ENCODE results near the gene ZSWIM5. TPM values are rescaled to one million over a fixed set of nuclear protein-coding genes. Genes with fewer than 3 reads are reported as not detected.
"Not testable (repeated sequence)": the region's sequence is repeated elsewhere in the genome, so short reads cannot be mapped to it uniquely, and the experiment has no call there.

ZSWIM5 gene
- total RNA-seq, 1 experiment from 2014 or later, result 2.2 TPM

- TF ChIP-seq, protein P1, sequence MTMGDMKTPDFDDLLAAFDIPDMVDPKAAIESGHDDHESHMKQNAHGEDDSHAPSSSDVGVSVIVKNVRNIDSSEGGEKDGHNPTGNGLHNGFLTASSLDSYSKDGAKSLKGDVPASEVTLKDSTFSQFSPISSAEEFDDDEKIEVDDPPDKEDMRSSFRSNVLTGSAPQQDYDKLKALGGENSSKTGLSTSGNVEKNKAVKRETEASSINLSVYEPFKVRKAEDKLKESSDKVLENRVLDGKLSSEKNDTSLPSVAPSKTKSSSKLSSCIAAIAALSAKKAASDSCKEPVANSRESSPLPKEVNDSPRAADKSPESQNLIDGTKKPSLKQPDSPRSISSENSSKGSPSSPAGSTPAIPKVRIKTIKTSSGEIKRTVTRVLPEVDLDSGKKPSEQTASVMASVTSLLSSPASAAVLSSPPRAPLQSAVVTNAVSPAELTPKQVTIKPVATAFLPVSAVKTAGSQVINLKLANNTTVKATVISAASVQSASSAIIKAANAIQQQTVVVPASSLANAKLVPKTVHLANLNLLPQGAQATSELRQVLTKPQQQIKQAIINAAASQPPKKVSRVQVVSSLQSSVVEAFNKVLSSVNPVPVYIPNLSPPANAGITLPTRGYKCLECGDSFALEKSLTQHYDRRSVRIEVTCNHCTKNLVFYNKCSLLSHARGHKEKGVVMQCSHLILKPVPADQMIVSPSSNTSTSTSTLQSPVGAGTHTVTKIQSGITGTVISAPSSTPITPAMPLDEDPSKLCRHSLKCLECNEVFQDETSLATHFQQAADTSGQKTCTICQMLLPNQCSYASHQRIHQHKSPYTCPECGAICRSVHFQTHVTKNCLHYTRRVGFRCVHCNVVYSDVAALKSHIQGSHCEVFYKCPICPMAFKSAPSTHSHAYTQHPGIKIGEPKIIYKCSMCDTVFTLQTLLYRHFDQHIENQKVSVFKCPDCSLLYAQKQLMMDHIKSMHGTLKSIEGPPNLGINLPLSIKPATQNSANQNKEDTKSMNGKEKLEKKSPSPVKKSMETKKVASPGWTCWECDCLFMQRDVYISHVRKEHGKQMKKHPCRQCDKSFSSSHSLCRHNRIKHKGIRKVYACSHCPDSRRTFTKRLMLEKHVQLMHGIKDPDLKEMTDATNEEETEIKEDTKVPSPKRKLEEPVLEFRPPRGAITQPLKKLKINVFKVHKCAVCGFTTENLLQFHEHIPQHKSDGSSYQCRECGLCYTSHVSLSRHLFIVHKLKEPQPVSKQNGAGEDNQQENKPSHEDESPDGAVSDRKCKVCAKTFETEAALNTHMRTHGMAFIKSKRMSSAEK (CRISPR knock-in tag; IDR thresholded peaks at IDR 0.05; ENCODE audit: borderline replicate concordance), result no peak
- TF ChIP-seq JUN (CRISPR knock-in tag; IDR thresholded peaks at IDR 0.05) (no peak), ZNF263 (CRISPR knock-in tag; IDR thresholded peaks at IDR 0.05; ENCODE audit: low read depth) (no peak), MXD4 (CRISPR knock-in tag; IDR thresholded peaks at IDR 0.05; ENCODE audit: borderline replicate concordance) (no peak), GTF2I (CRISPR knock-in tag; conservative IDR thresholded peaks at IDR 0.05) (no peak), GABPB1 (CRISPR knock-in tag; IDR thresholded peaks at IDR 0.05) (no peak), CREM (CRISPR knock-in tag; IDR thresholded peaks at IDR 0.05) (no peak), AR (CRISPR knock-in tag; IDR thresholded peaks at IDR 0.05) (no peak)
Observed at GRCh38 chr1:45103534-45103933, 102.9 kb downstream of the ZSWIM5 start (continued).

GRCh38 chr1:45101947-45102346 is 104.5 kb downstream of the ZSWIM5 start:
- ChIA-PET CTCF (no interaction called here), POLR2A (no interaction called here)
- H3K4me1 Mint-ChIP-seq, result 0 out of 2 replicates have a peak, but pooled peaks cover 3% of the 10 kb centered on the region
- H3K4me3 Mint-ChIP-seq, result no peak overlapping the region
- H3K9me3 Mint-ChIP-seq, result peaks cover 22% of the 10 kb centered on the region
- H3K36me3 Mint-ChIP-seq, result peaks cover 12% of the 10 kb centered on the region
- TF ChIP-seq NR3C1 (CRISPR knock-in tag; conservative IDR thresholded peaks at IDR 0.05; ENCODE audit: low read depth) (no peak), FOXJ3 (CRISPR knock-in tag; IDR thresholded peaks at IDR 0.05; ENCODE audit: borderline replicate concordance) (no peak), AR (CRISPR knock-in tag; IDR thresholded peaks at IDR 0.05) (no peak), ATF2 (CRISPR knock-in tag; IDR thresholded peaks at IDR 0.05; ENCODE audit: borderline replicate concordance, low read depth) (no peak)
- TF ChIP-seq, protein P2, sequence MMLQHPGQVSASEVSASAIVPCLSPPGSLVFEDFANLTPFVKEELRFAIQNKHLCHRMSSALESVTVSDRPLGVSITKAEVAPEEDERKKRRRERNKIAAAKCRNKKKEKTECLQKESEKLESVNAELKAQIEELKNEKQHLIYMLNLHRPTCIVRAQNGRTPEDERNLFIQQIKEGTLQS (CRISPR knock-in tag; conservative IDR thresholded peaks at IDR 0.05), result no peak
- TF ChIP-seq, protein P3, sequence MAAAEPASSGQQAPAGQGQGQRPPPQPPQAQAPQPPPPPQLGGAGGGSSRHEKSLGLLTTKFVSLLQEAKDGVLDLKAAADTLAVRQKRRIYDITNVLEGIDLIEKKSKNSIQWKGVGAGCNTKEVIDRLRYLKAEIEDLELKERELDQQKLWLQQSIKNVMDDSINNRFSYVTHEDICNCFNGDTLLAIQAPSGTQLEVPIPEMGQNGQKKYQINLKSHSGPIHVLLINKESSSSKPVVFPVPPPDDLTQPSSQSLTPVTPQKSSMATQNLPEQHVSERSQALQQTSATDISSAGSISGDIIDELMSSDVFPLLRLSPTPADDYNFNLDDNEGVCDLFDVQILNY (CRISPR knock-in tag; IDR thresholded peaks at IDR 0.05), result no peak
- TF ChIP-seq, protein P4, sequence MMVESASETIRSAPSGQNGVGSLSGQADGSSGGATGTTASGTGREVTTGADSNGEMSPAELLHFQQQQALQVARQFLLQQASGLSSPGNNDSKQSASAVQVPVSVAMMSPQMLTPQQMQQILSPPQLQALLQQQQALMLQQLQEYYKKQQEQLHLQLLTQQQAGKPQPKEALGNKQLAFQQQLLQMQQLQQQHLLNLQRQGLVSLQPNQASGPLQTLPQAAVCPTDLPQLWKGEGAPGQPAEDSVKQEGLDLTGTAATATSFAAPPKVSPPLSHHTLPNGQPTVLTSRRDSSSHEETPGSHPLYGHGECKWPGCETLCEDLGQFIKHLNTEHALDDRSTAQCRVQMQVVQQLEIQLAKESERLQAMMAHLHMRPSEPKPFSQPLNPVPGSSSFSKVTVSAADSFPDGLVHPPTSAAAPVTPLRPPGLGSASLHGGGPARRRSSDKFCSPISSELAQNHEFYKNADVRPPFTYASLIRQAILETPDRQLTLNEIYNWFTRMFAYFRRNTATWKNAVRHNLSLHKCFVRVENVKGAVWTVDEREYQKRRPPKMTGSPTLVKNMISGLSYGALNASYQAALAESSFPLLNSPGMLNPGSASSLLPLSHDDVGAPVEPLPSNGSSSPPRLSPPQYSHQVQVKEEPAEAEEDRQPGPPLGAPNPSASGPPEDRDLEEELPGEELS (CRISPR knock-in tag; IDR thresholded peaks at IDR 0.05), result no peak
- no peak overlapping the region for H3K27ac Mint-ChIP-seq
- H3K27me3 Mint-ChIP-seq (ENCODE audit: low read depth), result no peaks in the 10 kb centered on the region; the same call in 1 of the 2 replicates
- ATAC-seq (no peak), DNase-seq (ENCODE audit: low spot score) (no peak)

DNA sequence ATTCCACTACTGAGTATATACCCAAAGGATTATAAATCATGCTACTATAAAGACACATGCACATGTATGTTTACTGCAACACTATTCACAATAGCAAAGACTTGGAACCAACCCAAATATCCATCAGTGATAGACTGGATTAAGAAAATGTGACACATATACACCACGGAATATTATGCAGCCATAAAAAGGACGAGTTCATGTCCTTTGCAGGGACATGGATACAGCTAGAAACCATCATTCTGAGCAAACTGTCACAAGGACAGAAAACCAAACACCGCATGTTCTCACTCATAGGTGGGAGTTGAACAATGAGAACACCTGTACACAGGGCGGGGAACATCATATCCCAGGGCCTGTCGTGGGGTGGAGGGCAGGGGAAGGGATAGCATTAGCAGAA is 104.9 kb downstream of the ZSWIM5 start:
- CTCF ChIA-PET, ATAC-seq: not testable (repeated sequence)

More for the DNA sequence above, 104.9 kb downstream of the ZSWIM5 start:
- H3K36me3 Mint-ChIP-seq; POLR2A ChIA-PET; H3K4me3 Mint-ChIP-seq; H3K27ac Mint-ChIP-seq; H3K27me3 Mint-ChIP-seq (ENCODE audit: low read depth); DNase-seq (ENCODE audit: low spot score); H3K4me1 Mint-ChIP-seq: not testable (repeated sequence)
- peaks cover 18% of the 10 kb centered on the region for H3K9me3 Mint-ChIP-seq

Measured in WTC11 (cell line).